ENCODE results near the gene MAGI3.
"Not testable (repeated sequence)": the region's sequence is repeated elsewhere in the genome, so short reads cannot be mapped to it uniquely, and the experiment has no call there.

- TF ChIP-seq CTCF, POLR2A (IDR thresholded peaks at IDR 0.05): not testable (repeated sequence)
These were observed 119.5 kb downstream of the MAGI3 start for GRCh38 chr1:113509766-113510165.
